Activated CD4-positive, alpha-beta T cell treated with anti-CD3 and anti-CD28 coated beads, Interleukin-2, amount 50 U/mL, for 4 hours (primary cell): ENCODE data around the gene NCAPD2.
A peak's percentile ranks its signal among the peaks of the same experiment; 100 is the strongest.

Experiments used
- DNase-seq, 2 experiments: peaks; one replicate each; pipeline ENCODE4 v3.0.0-alpha.2; 2020

The NCAPD2 gene, protein sequence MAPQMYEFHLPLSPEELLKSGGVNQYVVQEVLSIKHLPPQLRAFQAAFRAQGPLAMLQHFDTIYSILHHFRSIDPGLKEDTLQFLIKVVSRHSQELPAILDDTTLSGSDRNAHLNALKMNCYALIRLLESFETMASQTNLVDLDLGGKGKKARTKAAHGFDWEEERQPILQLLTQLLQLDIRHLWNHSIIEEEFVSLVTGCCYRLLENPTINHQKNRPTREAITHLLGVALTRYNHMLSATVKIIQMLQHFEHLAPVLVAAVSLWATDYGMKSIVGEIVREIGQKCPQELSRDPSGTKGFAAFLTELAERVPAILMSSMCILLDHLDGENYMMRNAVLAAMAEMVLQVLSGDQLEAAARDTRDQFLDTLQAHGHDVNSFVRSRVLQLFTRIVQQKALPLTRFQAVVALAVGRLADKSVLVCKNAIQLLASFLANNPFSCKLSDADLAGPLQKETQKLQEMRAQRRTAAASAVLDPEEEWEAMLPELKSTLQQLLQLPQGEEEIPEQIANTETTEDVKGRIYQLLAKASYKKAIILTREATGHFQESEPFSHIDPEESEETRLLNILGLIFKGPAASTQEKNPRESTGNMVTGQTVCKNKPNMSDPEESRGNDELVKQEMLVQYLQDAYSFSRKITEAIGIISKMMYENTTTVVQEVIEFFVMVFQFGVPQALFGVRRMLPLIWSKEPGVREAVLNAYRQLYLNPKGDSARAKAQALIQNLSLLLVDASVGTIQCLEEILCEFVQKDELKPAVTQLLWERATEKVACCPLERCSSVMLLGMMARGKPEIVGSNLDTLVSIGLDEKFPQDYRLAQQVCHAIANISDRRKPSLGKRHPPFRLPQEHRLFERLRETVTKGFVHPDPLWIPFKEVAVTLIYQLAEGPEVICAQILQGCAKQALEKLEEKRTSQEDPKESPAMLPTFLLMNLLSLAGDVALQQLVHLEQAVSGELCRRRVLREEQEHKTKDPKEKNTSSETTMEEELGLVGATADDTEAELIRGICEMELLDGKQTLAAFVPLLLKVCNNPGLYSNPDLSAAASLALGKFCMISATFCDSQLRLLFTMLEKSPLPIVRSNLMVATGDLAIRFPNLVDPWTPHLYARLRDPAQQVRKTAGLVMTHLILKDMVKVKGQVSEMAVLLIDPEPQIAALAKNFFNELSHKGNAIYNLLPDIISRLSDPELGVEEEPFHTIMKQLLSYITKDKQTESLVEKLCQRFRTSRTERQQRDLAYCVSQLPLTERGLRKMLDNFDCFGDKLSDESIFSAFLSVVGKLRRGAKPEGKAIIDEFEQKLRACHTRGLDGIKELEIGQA (N-terminal part only)

GRCh38 chr12:6493497-6494257 is at the start of gene NCAPD2:
Gene NCAPD2 (plus strand): TSS chr12:6494102. CDS start chr12:6495099, 997 bp downstream.
- peak; percentile 91 to 93 for DNase-seq

DNA sequence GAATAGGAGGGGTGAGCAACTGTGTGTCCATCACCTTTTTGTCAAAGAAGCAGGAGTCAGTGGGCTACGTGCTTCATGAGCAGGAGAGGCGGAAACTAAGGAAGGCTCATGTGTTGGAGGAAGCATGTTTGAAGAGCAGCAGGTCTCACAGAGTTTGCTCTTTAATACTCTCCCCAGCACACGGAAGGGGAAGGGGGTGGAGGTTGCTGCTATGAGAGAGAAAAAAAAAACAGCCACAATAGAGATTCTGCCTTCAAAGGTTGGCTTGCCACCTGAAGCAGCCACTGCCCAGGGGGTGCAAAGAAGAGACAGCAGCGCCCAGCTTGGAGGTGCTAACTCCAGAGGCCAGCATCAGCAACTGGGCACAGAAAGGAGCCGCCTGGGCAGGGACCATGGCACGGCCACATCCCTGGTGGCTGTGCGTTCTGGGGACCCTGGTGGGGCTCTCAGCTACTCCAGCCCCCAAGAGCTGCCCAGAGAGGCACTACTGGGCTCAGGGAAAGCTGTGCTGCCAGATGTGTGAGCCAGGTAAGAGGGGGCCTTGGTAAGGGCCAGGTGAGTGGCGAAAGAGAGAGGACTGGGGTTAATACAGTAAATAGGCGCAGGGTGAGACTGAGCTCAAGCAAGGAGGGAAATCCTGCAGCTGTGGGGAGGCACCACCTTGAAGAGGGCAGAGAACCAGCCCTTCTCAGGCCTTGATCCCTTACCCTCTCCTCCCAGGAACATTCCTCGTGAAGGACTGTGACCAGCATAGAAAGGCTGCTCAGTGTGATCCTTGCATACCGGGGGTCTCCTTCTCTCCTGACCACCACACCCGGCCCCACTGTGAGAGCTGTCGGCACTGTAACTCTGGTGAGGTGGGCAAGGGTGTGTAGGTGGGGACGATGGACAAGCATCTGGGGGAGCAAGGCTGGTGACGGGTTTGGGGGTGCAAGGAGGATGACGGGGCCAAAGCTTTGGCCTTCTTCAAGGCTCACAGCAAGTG is 48.9 kb upstream of the NCAPD2 start, which contains the start of gene CD27:
CD27 (plus strand) TSS at position 252 of the 985 bp plus-strand sequence; CDS start at position 393, 141 bp downstream.
- no peak for DNase-seq

GRCh38 chr12:6450091-6450868 is 43.6 kb upstream of the NCAPD2 start:
- DNase-seq = no peak

GRCh38 chr12:6450869-6451347 is 43.0 kb upstream of the NCAPD2 start:
- no peak for DNase-seq

DNA sequence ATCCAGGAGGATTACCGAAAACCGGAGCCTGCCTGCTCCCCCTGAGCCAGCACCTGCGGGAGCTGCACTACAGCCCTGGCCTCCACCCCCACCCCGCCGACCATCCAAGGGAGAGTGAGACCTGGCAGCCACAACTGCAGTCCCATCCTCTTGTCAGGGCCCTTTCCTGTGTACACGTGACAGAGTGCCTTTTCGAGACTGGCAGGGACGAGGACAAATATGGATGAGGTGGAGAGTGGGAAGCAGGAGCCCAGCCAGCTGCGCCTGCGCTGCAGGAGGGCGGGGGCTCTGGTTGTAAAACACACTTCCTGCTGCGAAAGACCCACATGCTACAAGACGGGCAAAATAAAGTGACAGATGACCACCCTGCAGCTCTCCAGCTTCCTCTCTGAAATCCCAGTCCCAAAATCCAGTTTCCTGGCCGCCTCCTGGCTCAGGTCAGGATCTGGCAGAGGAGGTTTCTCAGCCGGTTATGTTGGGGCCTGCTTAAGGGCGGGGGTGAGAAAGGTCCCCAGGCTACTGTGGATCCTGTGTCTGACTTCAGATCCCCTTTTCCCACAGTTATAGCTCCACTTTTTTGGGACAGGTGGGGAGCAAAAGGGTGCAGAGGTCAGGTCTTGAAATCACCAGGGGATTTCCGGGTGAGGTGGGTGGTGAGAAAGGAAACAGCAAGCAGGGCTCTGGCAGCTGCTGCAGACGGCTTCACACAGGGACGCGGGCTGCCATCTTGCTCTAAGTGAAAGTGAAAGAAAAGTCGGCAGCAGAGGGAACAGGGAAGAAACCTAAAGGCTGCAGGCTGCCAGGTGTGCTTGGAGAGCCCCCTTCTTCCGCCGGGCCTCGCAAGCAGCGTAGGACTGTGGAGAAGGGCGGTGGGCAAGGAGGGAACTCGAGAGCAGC is 42.3 kb upstream of the NCAPD2 start, which contains the start of gene TAPBPL:
TAPBPL (plus strand) TSS at position 695 of the 897 bp plus-strand sequence. CDS start 207 bp downstream, outside the sequence.
- peak; percentile 70 to 75 for DNase-seq

- no peak for DNase-seq
These were observed 41.5 kb upstream of the NCAPD2 start for GRCh38 chr12:6452245-6452943.

- DNase-seq = no peak
These were observed 40.8 kb upstream of the NCAPD2 start for GRCh38 chr12:6452944-6453630.

DNA sequence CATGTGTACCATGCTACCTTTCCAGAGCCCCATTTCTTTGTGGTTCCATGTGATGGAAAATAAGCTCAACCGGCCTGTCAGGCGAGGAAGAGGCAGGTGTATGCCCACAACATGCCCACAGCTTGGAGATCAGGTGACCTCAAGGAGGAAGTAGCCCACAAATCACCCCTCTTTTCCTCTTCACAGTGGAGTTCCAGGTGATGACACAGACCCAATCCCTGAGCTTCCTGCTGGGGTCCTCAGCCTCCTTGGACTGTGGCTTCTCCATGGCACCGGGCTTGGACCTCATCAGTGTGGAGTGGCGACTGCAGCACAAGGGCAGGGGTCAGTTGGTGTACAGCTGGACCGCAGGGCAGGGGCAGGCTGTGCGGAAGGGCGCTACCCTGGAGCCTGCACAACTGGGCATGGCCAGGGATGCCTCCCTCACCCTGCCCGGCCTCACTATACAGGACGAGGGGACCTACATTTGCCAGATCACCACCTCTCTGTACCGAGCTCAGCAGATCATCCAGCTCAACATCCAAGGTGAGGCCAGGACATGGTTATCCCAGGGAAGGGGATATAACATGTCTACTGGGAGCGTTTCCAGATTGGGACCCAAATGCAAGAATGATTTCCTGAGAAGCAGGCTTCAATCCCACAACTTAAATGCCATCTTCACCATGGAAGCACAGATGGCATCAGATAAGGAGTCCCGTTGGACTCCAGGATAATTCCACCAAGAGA is 36.5 kb upstream of the NCAPD2 start:
- no peak for DNase-seq

DNA sequence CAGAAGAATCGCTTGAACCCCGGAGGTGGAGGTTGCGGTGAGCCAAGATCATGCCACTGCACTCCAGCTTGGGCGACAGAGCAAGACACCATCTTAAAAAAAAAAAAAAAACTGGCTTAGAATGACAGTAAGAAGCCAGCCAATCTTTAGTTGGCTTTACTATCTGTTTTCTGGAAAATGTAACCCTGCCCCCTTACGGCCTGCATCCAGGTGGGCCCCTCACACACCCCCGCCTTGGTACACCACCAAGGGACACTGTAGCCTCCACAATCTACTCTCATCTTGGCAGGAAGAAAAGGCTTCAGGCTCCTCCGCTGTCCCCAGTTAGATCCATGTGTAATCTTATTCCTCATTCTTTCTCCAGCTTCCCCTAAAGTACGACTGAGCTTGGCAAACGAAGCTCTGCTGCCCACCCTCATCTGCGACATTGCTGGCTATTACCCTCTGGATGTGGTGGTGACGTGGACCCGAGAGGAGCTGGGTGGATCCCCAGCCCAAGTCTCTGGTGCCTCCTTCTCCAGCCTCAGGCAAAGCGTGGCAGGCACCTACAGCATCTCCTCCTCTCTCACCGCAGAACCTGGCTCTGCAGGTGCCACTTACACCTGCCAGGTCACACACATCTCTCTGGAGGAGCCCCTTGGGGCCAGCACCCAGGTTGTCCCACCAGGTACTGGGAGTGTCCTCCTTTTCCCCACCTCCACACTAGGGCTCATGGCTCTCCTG is 35.5 kb upstream of the NCAPD2 start:
- DNase-seq = no peak

DNA sequence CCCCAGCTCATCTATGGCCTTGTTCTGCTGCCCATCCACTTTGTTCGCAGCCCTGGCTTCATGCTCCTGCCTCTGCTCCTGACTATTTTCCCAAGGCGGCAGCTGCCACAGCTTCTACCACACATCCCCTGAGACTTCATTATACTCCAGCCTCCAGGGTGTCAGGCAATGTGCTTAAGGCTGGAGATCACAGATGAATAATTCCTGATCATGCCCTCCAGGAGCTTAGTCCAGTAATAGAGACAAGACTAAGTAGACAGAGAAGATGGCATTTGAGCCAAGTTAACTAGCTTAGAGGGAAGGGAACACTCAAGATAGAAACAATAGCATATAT is 34.9 kb upstream of the NCAPD2 start:
- DNase-seq = no peak

GRCh38 chr12:6460751-6461371 is 33.0 kb upstream of the NCAPD2 start:
- peak in 1 of 2 experiments; percentile 41 for DNase-seq

- peak; percentile 57 to 63 for DNase-seq
These were observed 32.3 kb upstream of the NCAPD2 start for GRCh38 chr12:6461401-6462233.

- peak in 1 of 2 experiments; percentile 33 for DNase-seq
These were observed 31.5 kb upstream of the NCAPD2 start for GRCh38 chr12:6462234-6462995.

- DNase-seq = no peak
These were observed 30.7 kb upstream of the NCAPD2 start for GRCh38 chr12:6463216-6463615.
